GM13976 (cell line): ENCODE data around the gene ZNF570.

Experiments
- DNase-seq: peaks from one replicate; pipeline ENCODE4 v3.0.0; 2012; ENCODE audit warnings: low spot score
- in situ Hi-C: fragments of 300-500 bp; cut with MboI; formaldehyde crosslinking; loops from one replicate; pipeline ENCODE4 v1.12.0; 2022; ENCODE audit warnings: low sequenced_read_pairs, mixed read lengths, inconsistent platforms; ENCODE audit not compliant: unreplicated experiment
- TF ChIP-seq, protein P1 (sequence below): IDR thresholded peaks from 2 replicates; pipeline ENCODE4 v1.5.1; 2012; ENCODE audit warnings: borderline replicate concordance, mild to moderate bottlenecking; ENCODE audit not compliant: insufficient read depth; ENCODE audit errors: extremely low read depth, missing control alignments, control extremely low read depth

ZNF570 gene

DNA sequence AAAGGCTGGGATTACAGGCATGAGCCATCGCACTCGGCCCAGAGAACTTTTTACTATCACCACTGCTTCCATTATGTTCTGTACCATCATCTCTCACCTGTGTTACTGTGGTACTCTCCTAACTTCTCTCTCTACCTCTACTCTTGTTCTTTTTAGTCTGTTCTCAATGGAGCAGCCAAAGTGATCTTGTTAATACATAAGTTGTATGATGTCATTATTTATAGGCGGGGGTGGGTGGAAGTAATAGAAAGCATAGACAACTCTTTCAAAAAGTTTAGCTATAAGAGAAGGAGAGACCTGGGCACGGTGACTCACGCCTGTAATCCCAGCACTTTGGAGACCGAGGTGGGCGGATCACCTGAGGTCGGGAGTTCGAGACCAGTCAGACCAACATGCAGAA is 3.0 kb downstream of the ZNF570 start:
- no peak for DNase-seq
- in situ Hi-C loops, result no loop called here

GRCh38 chr19:37484406-37485168 is 15.4 kb downstream of the ZNF570 start:
- no peak for DNase-seq
- in situ Hi-C loops, result no loop called here
- TF ChIP-seq, protein P1, sequence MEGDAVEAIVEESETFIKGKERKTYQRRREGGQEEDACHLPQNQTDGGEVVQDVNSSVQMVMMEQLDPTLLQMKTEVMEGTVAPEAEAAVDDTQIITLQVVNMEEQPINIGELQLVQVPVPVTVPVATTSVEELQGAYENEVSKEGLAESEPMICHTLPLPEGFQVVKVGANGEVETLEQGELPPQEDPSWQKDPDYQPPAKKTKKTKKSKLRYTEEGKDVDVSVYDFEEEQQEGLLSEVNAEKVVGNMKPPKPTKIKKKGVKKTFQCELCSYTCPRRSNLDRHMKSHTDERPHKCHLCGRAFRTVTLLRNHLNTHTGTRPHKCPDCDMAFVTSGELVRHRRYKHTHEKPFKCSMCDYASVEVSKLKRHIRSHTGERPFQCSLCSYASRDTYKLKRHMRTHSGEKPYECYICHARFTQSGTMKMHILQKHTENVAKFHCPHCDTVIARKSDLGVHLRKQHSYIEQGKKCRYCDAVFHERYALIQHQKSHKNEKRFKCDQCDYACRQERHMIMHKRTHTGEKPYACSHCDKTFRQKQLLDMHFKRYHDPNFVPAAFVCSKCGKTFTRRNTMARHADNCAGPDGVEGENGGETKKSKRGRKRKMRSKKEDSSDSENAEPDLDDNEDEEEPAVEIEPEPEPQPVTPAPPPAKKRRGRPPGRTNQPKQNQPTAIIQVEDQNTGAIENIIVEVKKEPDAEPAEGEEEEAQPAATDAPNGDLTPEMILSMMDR, result no peak

More for the DNA sequence above, 3.0 kb downstream of the ZNF570 start:
- TF ChIP-seq, protein P1, result no peak

DNA sequence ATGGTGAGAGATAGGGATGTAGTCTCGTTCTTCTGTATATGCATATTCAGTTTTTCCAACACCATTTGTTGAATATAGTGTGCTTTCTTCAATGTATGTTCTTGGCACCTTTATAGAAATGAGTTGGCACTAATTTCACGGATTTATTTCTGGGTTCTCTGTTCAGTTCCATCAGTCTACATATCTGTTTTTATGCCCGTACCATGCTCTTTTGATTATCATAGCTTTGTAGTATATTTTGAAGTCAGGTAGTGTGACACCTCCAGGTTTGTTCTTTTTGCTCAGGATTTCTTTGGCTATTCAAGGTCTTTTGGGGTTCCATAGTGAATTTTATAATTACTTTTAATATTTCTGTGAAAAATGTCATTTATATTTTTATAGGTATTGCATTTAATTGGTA is 23.1 kb downstream of the ZNF570 start:
- DNase-seq, result no peak
- in situ Hi-C loops, result no loop called here
- TF ChIP-seq, protein P1, result no peak

GRCh38 chr19:37505958-37506386 is 36.8 kb downstream of the ZNF570 start:
- TF ChIP-seq, protein P1, result no peak
- in situ Hi-C loops, result no loop called here
- DNase-seq, result no peak

- in situ Hi-C loops, result no loop called here
- TF ChIP-seq, protein P1, result no peak
- DNase-seq, result peak; percentile 66
Measured at GRCh38 chr19:37506387-37507166, 37.4 kb downstream of the ZNF570 start, which contains the start of gene ZNF793. Gene ZNF793 (plus strand): TSS chr19:37506939. CDS start chr19:37523440, 16,501 bp downstream.

DNA sequence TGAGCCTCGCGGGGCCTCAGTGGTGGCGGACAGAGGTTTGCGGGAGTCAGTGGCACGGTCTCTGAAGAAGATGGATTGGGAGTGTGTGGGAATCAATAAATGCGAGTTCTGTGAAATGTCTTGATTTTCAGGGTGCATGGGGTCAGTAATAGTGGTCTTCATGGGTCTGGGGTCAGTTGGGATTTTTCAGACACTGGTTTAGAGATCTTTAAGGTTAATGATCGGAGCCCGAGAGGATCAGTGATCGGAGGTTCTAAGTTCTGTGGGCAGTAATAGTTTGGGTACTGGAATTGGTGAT is 38.0 kb downstream of the ZNF570 start:
- DNase-seq, result no peak
- in situ Hi-C loops, result no loop called here
- TF ChIP-seq, protein P1, result no peak
